SK-N-SH treated with all-trans-retinoic acid at 6 μM for 48 hours (cell line): ENCODE results near the gene TRIM44.

ENCODE experiments used
- ISL1 ChIP-seq: fragments of 250-450 bp; sonication (Bioruptor Pico); IDR thresholded peaks from 2 replicates; pipeline ENCODE4 v2.1.2; 2022; ENCODE audit warnings: mild to moderate bottlenecking, moderate library complexity
- OSR1 ChIP-seq: fragments of 250-450 bp; sonication (Bioruptor Pico); IDR thresholded peaks from 2 replicates; pipeline ENCODE4 v1.8.0; 2022; ENCODE audit warnings: moderate library complexity, mild to moderate bottlenecking, inconsistent platforms
- RARB ChIP-seq: fragments of 250-450 bp; sonication (Bioruptor Pico); IDR thresholded peaks from 2 replicates; pipeline ENCODE4 v1.8.0; 2021; ENCODE audit warnings: mild to moderate bottlenecking, moderate library complexity
- SNAI2 ChIP-seq: fragments of 250-450 bp; sonication (Bioruptor Pico); IDR thresholded peaks from 2 replicates; pipeline ENCODE4 v1.5.0; 2020; ENCODE audit warnings: mild to moderate bottlenecking, moderate library complexity
- TCF4 ChIP-seq: fragments of 250-450 bp; sonication (Bioruptor Pico); IDR thresholded peaks from 2 replicates; pipeline ENCODE4 v1.8.0; 2021; ENCODE audit warnings: mild to moderate bottlenecking, moderate library complexity, borderline replicate concordance
- TSHZ2 ChIP-seq: fragments of 250-450 bp; sonication (Bioruptor Pico); IDR thresholded peaks from 2 replicates; pipeline ENCODE4 v1.5.0; 2020; ENCODE audit warnings: mild to moderate bottlenecking, moderate library complexity
- TF ChIP-seq, protein P1 (sequence below): fragments of 250-450 bp; sonication (Bioruptor Pico); IDR thresholded peaks from 2 replicates; pipeline ENCODE4 v1.5.1; 2020; ENCODE audit warnings: low read depth, mild to moderate bottlenecking, moderate library complexity
- TF ChIP-seq, protein P2 (sequence below): fragments of 250-450 bp; sonication (Bioruptor Pico); IDR thresholded peaks from 2 replicates; pipeline ENCODE4 v1.5.1; 2021; ENCODE audit warnings: mild to moderate bottlenecking, moderate library complexity

GRCh38 chr11:35763301-35763700, 100.7 kb downstream of the TRIM44 start:
- TF ChIP-seq ISL1 (CRISPR knock-in tag) (no peak), TCF4 (CRISPR knock-in tag) (no peak), RARB (CRISPR knock-in tag) (no peak), OSR1 (CRISPR knock-in tag) (no peak), SNAI2 (no peak), TSHZ2 (CRISPR knock-in tag) (no peak)
- TF ChIP-seq, protein P1, sequence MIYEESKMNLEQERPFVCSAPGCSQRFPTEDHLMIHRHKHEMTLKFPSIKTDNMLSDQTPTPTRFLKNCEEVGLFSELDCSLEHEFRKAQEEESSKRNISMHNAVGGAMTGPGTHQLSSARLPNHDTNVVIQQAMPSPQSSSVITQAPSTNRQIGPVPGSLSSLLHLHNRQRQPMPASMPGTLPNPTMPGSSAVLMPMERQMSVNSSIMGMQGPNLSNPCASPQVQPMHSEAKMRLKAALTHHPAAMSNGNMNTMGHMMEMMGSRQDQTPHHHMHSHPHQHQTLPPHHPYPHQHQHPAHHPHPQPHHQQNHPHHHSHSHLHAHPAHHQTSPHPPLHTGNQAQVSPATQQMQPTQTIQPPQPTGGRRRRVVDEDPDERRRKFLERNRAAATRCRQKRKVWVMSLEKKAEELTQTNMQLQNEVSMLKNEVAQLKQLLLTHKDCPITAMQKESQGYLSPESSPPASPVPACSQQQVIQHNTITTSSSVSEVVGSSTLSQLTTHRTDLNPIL (CRISPR knock-in tag), result no peak
- TF ChIP-seq, protein P2, sequence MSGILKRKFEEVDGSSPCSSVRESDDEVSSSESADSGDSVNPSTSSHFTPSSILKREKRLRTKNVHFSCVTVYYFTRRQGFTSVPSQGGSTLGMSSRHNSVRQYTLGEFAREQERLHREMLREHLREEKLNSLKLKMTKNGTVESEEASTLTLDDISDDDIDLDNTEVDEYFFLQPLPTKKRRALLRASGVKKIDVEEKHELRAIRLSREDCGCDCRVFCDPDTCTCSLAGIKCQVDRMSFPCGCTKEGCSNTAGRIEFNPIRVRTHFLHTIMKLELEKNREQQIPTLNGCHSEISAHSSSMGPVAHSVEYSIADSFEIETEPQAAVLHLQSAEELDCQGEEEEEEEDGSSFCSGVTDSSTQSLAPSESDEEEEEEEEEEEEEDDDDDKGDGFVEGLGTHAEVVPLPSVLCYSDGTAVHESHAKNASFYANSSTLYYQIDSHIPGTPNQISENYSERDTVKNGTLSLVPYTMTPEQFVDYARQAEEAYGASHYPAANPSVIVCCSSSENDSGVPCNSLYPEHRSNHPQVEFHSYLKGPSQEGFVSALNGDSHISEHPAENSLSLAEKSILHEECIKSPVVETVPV (CRISPR knock-in tag), result no peak
